Liver (tissue), 9 donors: ENCODE data around the gene LSM11. TPM values are rescaled to one million over a fixed set of nuclear protein-coding genes. Genes with fewer than 3 reads are reported as not detected.

Experiments used
- DNase-seq: peaks from one replicate; pipeline ENCODE4 v3.0.0-alpha.2; 2017; ENCODE audit warnings: low spot score
- H3K27ac ChIP-seq, 2 donors: one replicate each; pipeline ENCODE4 v1.7.0; 2013; ENCODE audit warnings: inconsistent platforms in 2 of 2, low read length in 2 of 2, control low read depth in 1 of 2, low read depth in 1 of 2, mild to moderate bottlenecking in 1 of 2
- H3K27me3 ChIP-seq, 4 donors: one replicate each; pipeline versions ENCODE4 v1.6.1 to v1.7.0; 2013; ENCODE audit warnings: low read length in 3 of 4, inconsistent platforms in 1 of 4, mild to moderate bottlenecking in 1 of 4, moderate library complexity in 1 of 4; ENCODE audit not compliant: control insufficient read depth in 4 of 4, insufficient read depth in 4 of 4
- H3K36me3 ChIP-seq, 4 donors: one replicate each; pipeline versions ENCODE4 v1.6.1 to v1.7.0; 2013; ENCODE audit warnings: low read length in 3 of 4, mild to moderate bottlenecking in 3 of 4, low read depth in 1 of 4, moderate library complexity in 1 of 4; ENCODE audit not compliant: control insufficient read depth in 4 of 4, insufficient read depth in 3 of 4
- H3K4me1 ChIP-seq, 4 donors: one replicate each; pipeline versions ENCODE4 v1.6.1 to v1.7.0; 2013; ENCODE audit warnings: low read length in 3 of 4, mild to moderate bottlenecking in 3 of 4, moderate library complexity in 1 of 4; ENCODE audit not compliant: control insufficient read depth in 4 of 4, insufficient read depth in 4 of 4
- H3K4me3 ChIP-seq, 3 donors: one replicate each; pipeline versions ENCODE4 v1.6.1 to v1.7.0; 2013; ENCODE audit warnings: low read length in 3 of 3, control low read depth in 1 of 3, low read depth in 1 of 3, mild to moderate bottlenecking in 1 of 3
- H3K9ac ChIP-seq, 2 donors: one replicate each; pipeline ENCODE4 v1.7.0; 2013; ENCODE audit warnings: low read length in 2 of 2, mild to moderate bottlenecking in 2 of 2, moderate library complexity in 2 of 2, control low read depth in 1 of 2, low read depth in 1 of 2
- H3K9me3 ChIP-seq, 4 donors: one replicate each; pipeline versions ENCODE4 v1.6.1 to v1.7.0; 2013; ENCODE audit warnings: low read length in 3 of 4; ENCODE audit not compliant: control insufficient read depth in 4 of 4
- EGR1 ChIP-seq, 2 donors: IDR thresholded peaks; 2 replicates each; pipeline ENCODE4 v1.6.1; 2016 to 2018; ENCODE audit warnings: antibody characterized with exemption in 2 of 2, low read depth in 2 of 2
- FOXA1 ChIP-seq: IDR thresholded peaks from 2 replicates; pipeline ENCODE4 v1.6.1; 2016; ENCODE audit warnings: antibody characterized with exemption
- JUND ChIP-seq, 2 donors: IDR thresholded peaks; 2 replicates each; pipeline ENCODE4 v1.6.1; 2016; ENCODE audit warnings: antibody characterized with exemption in 2 of 2
- NR2F2 ChIP-seq: IDR thresholded peaks from 2 replicates; pipeline ENCODE4 v1.6.1; 2016; ENCODE audit warnings: antibody characterized with exemption
- RAD21 ChIP-seq, 2 donors: IDR thresholded peaks; 2 replicates each; pipeline ENCODE4 v1.6.1; 2016; ENCODE audit warnings: antibody characterized with exemption in 2 of 2, mild to moderate bottlenecking in 2 of 2
- RXRA ChIP-seq, 2 donors: IDR thresholded peaks; 2 replicates each; pipeline ENCODE4 v1.6.1; 2017 to 2018; ENCODE audit warnings: antibody characterized with exemption in 2 of 2, mild to moderate bottlenecking in 1 of 2
- SP1 ChIP-seq: IDR thresholded peaks from 2 replicates; pipeline ENCODE4 v1.6.1; 2018; ENCODE audit warnings: antibody characterized with exemption, mild to moderate bottlenecking
- TAF1 ChIP-seq: conservative IDR thresholded peaks from 2 replicates; pipeline ENCODE4 v1.6.1; 2016; ENCODE audit warnings: antibody characterized with exemption, mild to moderate bottlenecking
- YY1 ChIP-seq: IDR thresholded peaks from 2 replicates; pipeline ENCODE4 v1.6.1; 2016; ENCODE audit warnings: antibody characterized with exemption, mild to moderate bottlenecking
- WGBS: extraction: QIAGEN DNeasy Blood & Tissue Kit; methylation state at CpG from one replicate; pipeline ENCODE4 v1.1.7; 2013; 5-methylcytosine and 5-hydroxymethylcytosine counted together
- polyA plus RNA-seq, 2 donors: library from polyadenylated mRNA; stranded (reverse) in 1 of 2; unstranded in 1 of 2; fragments of 200-250 nt in 1 of 2; fragments of >200 nt in 1 of 2; fragmentation: Nextera tagmentation in 1 of 2; extraction: Ambion mirVana in 1 of 2; gene quantifications; one replicate each; pipeline versions ENCODE4 v1.2.1 to v1.2.3, GENCODE V29; 2013 to 2015
- total RNA-seq, 2 donors: library from RNA; depleted of rRNA; stranded (reverse); fragments of >200 nt; gene quantifications; one replicate each; pipeline ENCODE4 v1.2.3, GENCODE V29; 2014
- TF ChIP-seq, protein P1 (sequence below): fragments of 150-350 bp; IDR thresholded peaks from 2 replicates; pipeline ENCODE4 v1.5.1; 2017; ENCODE audit warnings: improper control_type of control experiment, low read depth, low read length; ENCODE audit not compliant: missing input control
- TF ChIP-seq, protein P2 (sequence below): IDR thresholded peaks from 2 replicates; pipeline ENCODE4 v1.6.1; 2016; ENCODE audit warnings: antibody characterized with exemption
- TF ChIP-seq, protein P3 (sequence below): IDR thresholded peaks from 2 replicates; pipeline ENCODE4 v1.6.1; 2016; ENCODE audit warnings: antibody characterized with exemption
- donor health status: healthy.
- donor health status: healthy.
- donor health status: healthy.
- donor health status: healthy.
- donor health status: healthy.

LSM11 gene
- total and polyA plus RNA-seq, 4 donors: 0.42 to 4.0 (median 1.2) TPM

DNA sequence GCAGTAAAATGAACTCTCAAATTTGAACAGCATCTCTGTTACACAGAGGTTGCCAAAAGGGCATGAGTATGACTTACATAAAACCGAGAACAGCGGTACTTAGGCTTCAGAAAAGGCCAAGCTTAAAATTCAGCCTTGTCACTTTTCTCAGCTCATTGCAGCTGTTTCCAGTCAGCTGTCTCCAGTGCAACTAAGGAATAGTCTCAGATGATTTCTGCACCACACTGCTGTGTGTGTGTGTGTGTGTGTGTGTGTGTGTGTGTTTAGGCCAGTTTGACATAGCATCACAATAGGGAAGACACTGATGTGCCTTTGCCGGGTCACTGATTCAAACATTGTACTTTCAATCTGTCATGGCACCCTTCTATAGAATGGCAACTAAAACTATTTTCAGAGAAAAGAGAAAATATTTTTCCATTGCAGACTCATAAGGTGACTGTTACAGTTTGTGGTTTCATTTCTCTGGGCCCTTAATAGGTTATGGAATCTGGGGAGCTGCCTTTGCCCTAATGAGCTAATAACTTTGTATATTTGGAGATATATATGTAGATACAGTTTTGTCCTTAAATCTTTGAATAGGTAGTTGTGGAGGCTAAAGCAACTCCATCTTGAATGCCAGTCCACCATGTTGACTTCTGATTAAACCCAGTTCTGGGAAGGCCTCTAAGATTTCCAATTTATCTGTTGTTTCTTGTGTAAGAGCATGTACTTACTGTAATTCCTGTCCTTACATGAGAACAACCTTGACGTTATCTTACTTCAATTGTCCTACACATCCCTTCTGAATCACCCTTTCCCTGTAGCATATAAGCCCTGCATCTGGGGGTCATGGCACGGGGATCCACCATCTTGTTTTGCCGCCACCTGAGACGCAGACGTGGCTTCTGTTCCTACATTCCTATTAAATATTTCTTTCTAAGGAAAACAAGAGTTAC, 4.5 kb downstream of the LSM11 start:
- H3K9ac ChIP-seq: no peak overlapping the region
- 96% methylated on average over 8 of the region's 8 CpGs for WGBS
- no peak for DNase-seq
- no peak overlapping the region for H3K27ac ChIP-seq
- no peak for TF ChIP-seq EGR1 (IDR thresholded peaks at IDR 0.05; ENCODE audit: low read depth in 2 of 2)
- TF ChIP-seq FOXA1: no peak
- TF ChIP-seq, protein P1, sequence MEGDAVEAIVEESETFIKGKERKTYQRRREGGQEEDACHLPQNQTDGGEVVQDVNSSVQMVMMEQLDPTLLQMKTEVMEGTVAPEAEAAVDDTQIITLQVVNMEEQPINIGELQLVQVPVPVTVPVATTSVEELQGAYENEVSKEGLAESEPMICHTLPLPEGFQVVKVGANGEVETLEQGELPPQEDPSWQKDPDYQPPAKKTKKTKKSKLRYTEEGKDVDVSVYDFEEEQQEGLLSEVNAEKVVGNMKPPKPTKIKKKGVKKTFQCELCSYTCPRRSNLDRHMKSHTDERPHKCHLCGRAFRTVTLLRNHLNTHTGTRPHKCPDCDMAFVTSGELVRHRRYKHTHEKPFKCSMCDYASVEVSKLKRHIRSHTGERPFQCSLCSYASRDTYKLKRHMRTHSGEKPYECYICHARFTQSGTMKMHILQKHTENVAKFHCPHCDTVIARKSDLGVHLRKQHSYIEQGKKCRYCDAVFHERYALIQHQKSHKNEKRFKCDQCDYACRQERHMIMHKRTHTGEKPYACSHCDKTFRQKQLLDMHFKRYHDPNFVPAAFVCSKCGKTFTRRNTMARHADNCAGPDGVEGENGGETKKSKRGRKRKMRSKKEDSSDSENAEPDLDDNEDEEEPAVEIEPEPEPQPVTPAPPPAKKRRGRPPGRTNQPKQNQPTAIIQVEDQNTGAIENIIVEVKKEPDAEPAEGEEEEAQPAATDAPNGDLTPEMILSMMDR: no peak
- TF ChIP-seq, protein P2, sequence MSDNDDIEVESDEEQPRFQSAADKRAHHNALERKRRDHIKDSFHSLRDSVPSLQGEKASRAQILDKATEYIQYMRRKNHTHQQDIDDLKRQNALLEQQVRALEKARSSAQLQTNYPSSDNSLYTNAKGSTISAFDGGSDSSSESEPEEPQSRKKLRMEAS: no peak
- no peak for TF ChIP-seq RXRA (IDR thresholded peaks at IDR 0.05)
- TF ChIP-seq RAD21 (IDR thresholded peaks at IDR 0.05): no peak
- H3K9me3 ChIP-seq: no peaks in the 10 kb centered on the region
- peaks cover 5 to 26% (median 16%) of the 10 kb centered on the region in 4 donors for H3K4me1 ChIP-seq
- peaks cover 0 to 4% (median 2%) of the 10 kb centered on the region in 4 donors for H3K36me3 ChIP-seq
- H3K4me3 ChIP-seq: no peak overlapping the region
- no peaks in the 10 kb centered on the region for H3K27me3 ChIP-seq

DNA sequence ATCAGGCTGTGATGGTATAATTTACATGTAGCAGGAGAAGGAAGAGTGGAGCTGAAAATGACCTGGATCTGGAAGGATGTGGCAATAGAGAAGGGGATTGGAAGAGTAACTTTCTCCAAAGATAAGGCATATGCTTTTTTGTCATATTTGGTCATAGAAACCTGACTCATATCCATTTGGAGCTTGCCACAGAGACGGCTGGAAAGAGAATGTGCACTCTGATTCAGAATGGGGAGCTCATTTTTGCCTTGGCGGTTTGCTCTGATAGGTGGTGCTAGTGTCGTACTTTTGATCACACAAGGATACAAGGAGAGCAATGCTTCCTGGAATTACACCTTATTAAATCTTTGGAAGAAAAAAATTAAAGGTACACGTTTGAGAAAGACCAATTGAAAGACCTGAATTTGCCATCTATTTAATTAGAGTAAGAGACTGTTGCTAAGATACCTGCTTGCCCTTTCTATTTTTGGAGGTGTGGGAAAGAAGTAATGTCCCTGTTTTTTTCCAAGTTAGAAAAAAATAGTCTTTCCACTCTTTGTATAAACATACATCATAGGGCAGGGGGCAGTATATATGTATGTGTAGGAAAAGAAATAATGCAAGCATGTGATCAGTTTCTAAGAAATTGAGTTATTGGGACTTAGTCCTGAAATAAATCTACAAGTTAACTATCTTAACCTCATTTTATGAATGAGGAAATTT, 5.4 kb downstream of the LSM11 start:
- no peak for DNase-seq
- Histone ChIP-seq H3K27ac (no peak overlapping the region), H3K9ac (no peak overlapping the region), H3K9me3 (no peaks in the 10 kb centered on the region), H3K4me1 (peaks cover 5 to 23% (median 12%) of the 10 kb centered on the region in 4 donors), H3K27me3 (no peaks in the 10 kb centered on the region), H3K36me3 (peaks cover 3 to 8% (median 5%) of the 10 kb centered on the region in 4 donors), H3K4me3 (no peak overlapping the region)
- no peak for TF ChIP-seq JUND (IDR thresholded peaks at IDR 0.05)
- TF ChIP-seq SP1: no peak
- TF ChIP-seq NR2F2: no peak
- TF ChIP-seq, protein P2: no peak
- TF ChIP-seq, protein P3, sequence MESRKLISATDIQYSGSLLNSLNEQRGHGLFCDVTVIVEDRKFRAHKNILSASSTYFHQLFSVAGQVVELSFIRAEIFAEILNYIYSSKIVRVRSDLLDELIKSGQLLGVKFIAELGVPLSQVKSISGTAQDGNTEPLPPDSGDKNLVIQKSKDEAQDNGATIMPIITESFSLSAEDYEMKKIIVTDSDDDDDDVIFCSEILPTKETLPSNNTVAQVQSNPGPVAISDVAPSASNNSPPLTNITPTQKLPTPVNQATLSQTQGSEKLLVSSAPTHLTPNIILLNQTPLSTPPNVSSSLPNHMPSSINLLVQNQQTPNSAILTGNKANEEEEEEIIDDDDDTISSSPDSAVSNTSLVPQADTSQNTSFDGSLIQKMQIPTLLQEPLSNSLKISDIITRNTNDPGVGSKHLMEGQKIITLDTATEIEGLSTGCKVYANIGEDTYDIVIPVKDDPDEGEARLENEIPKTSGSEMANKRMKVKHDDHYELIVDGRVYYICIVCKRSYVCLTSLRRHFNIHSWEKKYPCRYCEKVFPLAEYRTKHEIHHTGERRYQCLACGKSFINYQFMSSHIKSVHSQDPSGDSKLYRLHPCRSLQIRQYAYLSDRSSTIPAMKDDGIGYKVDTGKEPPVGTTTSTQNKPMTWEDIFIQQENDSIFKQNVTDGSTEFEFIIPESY: no peak
- no peak for TF ChIP-seq YY1
- WGBS: 85% methylated on average over 4 of the region's 4 CpGs

DNA sequence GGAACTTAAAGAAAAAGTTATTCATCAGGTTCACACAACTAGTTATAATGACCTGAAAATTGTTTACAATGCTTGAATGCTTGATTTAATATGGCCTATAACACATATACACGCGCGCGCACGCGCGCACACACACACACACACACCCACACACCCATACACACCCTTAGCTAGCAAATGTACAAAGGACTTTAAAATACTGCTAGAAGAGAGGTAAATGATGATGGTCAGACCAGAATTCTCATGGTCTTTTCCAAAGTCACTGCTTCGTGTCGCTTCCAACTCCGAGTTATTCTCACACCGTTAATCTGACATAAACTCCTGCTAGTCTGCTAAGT, 5.9 kb downstream of the LSM11 start:
- no peak overlapping the region for H3K27ac ChIP-seq
- no peak for DNase-seq
- H3K27me3 ChIP-seq: no peaks in the 10 kb centered on the region
- TF ChIP-seq RAD21 (IDR thresholded peaks at IDR 0.05) (no peak), NR2F2 (no peak), TAF1 (no peak)
- peaks cover 5 to 20% (median 10%) of the 10 kb centered on the region in 4 donors for H3K4me1 ChIP-seq
- WGBS: 94% methylated on average over 11 of the region's 11 CpGs
- H3K36me3 ChIP-seq: peaks cover 3 to 8% (median 5%) of the 10 kb centered on the region in 4 donors
- no peak overlapping the region for H3K4me3 ChIP-seq
- no peaks in the 10 kb centered on the region for H3K9me3 ChIP-seq
- H3K9ac ChIP-seq: no peak overlapping the region
